PC-3 (cell line): ENCODE data around the gene MPC1.

Experiments
- CTCF ChIP-seq: fragments of 300-600 bp; sonication (generic); conservative IDR thresholded peaks from 2 replicates; pipeline ENCODE4 v1.5.1; 2017; ENCODE audit warnings: antibody characterized with exemption, low read depth, mild to moderate bottlenecking, low read length
- EZH2 ChIP-seq: fragments of 300-600 bp; sonication (generic); IDR thresholded peaks from one replicate; pipeline ENCODE4 v1.6.1; 2017; ENCODE audit warnings: antibody characterized with exemption, mild to moderate bottlenecking, low read length; ENCODE audit not compliant: unreplicated experiment
- EZH2phosphoT487 ChIP-seq: fragments of 300-600 bp; sonication (generic); IDR thresholded peaks from 2 replicates; pipeline ENCODE4 v1.6.1; 2018; ENCODE audit warnings: mild to moderate bottlenecking, antibody characterized with exemption, low read length, borderline replicate concordance

- no peak for TF ChIP-seq CTCF
- no peak for TF ChIP-seq EZH2
- no peak for TF ChIP-seq EZH2phosphoT487
Measured at GRCh38 chr6:166398348-166398747, 15.6 kb upstream of the MPC1 start.
